ENCODE results near the gene PSMD3.
A peak's percentile ranks its signal among the peaks of the same experiment; 100 is the strongest.
"Not testable (repeated sequence)": the region's sequence is repeated elsewhere in the genome, so short reads cannot be mapped to it uniquely, and the experiment has no call there.

The PSMD3 gene

DNA sequence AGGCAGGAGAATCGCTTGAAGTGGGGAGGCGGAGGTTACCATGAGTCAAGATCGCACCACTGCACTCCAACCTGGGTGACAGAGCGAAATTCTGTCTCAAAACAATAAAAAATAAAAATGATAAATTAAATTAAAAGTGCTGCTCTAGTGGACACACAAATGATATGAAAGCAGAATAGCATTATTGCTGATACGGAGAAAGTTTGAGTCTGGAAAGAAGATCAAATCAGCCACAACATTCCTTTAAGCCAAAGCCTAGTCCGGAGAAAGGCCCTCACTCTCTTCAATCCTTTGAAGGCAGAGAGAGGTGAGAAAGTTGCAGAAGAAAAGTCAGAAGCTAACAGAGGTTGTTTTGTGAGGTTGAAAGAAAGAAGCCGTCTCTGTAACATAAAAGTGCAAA is 19.6 kb downstream of the PSMD3 start:
- no peak for DNase-seq

DNA sequence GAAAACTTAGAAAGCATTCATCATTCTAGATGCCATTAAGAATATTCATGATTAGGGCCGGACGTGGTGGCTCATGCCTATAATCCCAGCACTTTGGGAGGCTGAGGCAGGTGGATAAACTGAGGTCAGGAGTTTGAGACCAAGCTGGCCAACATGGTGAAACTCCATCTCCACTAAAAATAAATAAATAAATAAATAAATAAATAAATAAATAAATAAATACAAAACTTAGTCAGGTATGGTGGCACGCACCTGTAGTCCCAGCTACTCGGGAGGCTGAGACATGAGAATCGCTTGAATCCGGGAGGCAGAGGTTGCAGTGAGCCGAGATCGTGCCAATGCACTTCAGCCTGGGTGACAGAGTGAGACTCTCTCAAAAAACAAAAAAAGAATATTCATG is 20.7 kb downstream of the PSMD3 start:
- not testable (repeated sequence) for DNase-seq

DNA sequence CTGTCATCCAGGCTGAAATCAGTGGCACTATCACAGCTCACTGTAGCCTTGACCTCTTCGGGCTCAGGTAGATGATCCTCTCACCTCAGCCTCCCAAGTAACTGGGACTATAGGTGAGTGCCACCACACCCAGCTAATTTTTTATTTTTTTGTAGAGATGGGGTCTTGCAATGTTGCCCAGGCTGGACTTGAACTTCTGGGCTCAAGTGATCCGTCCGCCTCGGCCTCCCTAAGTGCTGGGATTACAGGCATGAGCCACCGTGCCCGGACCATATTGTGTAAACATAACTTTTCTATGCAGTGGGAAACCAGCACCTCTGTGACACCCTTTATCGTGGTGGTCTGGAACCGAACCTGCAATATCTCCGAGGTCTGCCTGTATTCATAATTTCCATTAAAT is 23.5 kb downstream of the PSMD3 start:
- no peak for DNase-seq

DNA sequence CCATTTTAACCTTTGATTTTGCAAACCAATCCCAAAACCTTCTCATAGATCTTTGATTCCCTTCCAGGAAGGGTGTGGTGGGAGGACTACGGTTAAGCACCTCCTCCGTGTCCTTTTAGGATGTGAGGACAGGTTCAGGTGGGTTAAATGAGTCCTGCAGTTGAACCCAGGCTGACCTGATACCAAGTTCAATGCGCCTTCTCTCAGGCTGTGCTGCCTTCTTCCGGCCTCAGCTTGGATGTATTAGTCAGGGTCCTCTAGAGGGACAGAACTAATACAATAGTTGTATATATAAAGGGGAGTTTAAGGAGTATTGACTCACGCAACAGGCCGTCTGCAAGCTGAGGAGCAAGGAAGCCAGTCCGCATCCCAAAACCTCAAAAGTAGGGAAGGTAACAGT is 24.1 kb downstream of the PSMD3 start:
- DNase-seq = no peak

DNA sequence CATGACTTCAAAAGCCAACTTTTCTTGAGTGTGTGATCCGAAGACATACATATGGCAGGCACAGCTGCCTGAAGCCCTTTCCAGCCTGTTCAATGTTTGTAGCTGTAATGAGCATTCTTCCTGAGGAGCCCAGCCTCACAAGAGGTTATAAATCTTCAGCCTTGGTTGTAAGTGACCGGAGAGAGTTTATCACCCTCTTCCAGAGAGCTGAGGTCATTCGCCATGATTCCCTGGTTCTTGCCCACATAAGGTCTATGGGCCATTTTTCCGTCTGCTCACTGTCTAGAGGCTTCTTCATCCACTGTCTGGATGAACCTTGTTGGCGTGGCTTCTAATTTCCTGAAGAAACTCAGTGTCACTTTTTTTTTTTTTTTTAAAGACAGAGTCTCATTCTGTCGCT is 24.9 kb downstream of the PSMD3 start:
- DNase-seq = no peak

DNA sequence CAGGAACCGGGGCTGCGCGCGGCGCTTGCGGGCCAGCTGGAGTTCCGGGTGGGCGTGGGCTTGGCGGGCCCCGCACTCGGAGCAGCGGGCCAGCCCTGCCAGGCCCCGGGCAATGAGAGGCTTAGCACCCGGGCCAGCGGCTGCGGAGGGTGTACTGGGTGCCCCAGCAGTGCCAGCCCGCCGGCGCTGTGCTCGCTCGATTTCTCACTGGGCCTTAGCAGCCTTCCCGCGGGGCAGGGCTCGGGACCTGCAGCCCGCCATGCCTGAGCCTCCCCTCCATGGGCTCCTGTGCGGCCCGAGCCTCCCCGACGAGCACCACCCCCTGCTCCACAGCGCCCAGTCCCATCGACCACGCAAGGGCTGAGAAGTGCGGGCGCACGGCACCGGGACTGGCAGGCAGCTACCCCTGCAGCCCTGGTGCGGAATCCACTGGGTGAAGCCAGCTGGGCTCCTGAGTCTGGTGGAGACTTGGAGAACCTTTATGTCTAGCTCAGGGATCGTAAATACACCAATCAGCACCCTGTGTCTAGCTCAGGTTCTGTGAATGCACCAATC is 30.4 kb downstream of the PSMD3 start:
- not testable (repeated sequence) for DNase-seq

DNA sequence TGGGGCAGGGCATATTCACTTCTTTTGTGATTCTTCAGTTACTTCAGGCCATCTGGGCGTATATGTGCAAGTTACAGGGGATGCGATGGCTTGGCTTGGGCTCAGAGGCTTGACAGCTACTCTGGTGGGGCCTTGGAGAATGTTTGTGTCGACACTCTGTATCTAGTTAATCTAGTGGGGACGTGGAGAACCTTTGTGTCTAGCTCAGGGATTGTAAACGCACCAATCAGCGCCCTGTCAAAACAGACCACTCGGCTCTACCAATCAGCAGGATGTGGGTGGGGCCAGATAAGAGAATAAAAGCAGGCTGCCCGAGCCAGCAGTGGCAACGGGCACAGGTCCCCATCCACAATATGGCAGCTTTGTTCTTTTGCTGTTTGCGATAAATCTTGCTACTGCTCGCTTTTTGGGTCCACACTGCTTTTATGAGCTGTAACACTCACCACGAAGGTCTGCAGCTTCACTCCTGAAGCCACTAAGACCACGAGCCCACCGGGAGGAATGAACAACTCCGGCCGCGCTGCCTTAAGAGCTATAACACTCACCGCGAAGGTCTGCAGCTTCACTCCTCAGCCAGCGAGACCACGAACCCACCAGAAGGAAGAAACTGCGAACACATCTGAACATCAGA is 31.5 kb downstream of the PSMD3 start:
- DNase-seq = not testable (repeated sequence)

DNA sequence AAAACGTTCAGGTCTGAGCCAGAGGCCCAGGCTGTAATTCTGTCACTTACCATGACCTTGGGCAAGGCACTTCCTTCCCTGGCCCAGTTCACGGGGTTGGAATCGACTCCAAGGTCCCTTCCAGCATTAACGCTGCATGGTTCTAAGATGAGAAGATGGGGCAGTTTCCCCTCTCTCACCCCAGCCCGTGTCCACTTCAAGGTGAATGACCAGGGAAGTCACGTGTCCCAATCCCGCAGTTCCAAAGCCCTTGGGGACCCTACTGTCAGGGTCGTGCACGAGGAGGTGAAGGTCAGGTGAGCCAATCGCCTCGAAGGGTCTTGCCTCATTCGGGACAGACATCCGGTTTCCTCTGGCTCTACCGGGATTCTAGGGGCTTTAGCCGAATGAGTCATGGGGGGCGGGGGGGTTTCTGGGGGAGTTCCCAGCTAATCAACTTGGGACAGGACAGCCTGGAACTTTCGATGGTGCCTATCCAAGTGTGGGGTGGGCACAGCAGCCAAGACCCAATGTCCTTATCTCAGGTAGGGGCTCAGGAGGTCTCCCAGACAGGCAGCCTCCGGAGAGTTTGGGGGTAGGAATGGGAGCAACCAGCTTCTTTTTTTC is 33.9 kb downstream of the PSMD3 start:
- DNase-seq = peak; percentile 45 to 69 (median 67)

DNA sequence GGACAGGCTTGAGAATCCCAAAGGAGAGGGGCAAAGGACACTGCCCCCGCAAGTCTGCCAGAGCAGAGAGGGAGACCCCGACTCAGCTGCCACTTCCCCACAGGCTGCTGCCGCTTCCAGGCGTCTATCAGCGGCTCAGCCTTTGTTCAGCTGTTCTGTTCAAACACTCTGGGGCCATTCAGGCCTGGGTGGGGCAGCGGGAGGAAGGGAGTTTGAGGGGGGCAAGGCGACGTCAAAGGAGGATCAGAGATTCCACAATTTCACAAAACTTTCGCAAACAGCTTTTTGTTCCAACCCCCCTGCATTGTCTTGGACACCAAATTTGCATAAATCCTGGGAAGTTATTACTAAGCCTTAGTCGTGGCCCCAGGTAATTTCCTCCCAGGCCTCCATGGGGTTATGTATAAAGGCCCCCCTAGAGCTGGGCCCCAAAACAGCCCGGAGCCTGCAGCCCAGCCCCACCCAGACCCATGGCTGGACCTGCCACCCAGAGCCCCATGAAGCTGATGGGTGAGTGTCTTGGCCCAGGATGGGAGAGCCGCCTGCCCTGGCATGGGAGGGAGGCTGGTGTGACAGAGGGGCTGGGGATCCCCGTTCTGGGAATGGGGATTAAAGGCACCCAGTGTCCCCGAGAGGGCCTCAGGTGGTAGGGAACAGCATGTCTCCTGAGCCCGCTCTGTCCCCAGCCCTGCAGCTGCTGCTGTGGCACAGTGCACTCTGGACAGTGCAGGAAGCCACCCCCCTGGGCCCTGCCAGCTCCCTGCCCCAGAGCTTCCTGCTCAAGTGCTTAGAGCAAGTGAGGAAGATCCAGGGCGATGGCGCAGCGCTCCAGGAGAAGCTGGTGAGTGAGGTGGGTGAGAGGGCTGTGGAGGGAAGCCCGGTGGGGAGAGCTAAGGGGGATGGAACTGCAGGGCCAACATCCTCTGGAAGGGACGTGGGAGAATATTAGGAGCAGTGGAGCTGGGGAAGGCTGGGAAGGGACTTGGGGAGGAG is 34.7 kb downstream of the PSMD3 start, which contains the start of gene CSF3:
Gene CSF3, plus strand, starts transcription at position 436 of the 993 bp plus-strand sequence. Its CDS starts 35 bp downstream, at position 471.
- DNase-seq = peak; percentile 68 to 89 (median 75)

DNA sequence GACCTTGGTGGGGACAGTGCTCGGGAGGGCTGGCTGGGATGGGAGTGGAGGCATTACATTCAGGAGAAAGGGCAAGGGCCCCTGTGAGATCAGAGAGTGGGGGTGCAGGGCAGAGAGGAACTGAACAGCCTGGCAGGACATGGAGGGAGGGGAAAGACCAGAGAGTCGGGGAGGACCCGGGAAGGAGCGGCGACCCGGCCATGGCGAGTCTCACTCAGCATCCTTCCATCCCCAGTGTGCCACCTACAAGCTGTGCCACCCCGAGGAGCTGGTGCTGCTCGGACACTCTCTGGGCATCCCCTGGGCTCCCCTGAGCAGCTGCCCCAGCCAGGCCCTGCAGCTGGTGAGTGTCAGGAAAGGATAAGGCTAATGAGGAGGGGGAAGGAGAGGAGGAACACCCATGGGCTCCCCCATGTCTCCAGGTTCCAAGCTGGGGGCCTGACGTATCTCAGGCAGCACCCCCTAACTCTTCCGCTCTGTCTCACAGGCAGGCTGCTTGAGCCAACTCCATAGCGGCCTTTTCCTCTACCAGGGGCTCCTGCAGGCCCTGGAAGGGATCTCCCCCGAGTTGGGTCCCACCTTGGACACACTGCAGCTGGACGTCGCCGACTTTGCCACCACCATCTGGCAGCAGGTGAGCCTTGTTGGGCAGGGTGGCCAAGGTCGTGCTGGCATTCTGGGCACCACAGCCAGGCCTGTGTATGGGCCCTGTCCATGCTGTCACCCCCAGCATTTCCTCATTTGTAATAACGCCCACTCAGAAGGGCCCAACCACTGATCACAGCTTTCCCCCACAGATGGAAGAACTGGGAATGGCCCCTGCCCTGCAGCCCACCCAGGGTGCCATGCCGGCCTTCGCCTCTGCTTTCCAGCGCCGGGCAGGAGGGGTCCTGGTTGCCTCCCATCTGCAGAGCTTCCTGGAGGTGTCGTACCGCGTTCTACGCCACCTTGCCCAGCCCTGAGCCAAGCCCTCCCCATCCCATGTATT is 35.7 kb downstream of the PSMD3 start:
- peak in 2 of 3 donors; percentile 35 to 55 for DNase-seq

DNA sequence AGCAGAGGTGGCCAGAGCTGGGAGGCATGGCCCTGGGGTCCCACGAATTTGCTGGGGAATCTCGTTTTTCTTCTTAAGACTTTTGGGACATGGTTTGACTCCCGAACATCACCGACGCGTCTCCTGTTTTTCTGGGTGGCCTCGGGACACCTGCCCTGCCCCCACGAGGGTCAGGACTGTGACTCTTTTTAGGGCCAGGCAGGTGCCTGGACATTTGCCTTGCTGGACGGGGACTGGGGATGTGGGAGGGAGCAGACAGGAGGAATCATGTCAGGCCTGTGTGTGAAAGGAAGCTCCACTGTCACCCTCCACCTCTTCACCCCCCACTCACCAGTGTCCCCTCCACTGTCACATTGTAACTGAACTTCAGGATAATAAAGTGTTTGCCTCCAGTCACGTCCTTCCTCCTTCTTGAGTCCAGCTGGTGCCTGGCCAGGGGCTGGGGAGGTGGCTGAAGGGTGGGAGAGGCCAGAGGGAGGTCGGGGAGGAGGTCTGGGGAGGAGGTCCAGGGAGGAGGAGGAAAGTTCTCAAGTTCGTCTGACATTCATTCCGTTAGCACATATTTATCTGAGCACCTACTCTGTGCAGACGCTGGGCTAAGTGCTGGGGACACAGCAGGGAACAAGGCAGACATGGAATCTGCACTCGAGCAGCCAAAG is 36.9 kb downstream of the PSMD3 start:
- DNase-seq = no peak

DNA sequence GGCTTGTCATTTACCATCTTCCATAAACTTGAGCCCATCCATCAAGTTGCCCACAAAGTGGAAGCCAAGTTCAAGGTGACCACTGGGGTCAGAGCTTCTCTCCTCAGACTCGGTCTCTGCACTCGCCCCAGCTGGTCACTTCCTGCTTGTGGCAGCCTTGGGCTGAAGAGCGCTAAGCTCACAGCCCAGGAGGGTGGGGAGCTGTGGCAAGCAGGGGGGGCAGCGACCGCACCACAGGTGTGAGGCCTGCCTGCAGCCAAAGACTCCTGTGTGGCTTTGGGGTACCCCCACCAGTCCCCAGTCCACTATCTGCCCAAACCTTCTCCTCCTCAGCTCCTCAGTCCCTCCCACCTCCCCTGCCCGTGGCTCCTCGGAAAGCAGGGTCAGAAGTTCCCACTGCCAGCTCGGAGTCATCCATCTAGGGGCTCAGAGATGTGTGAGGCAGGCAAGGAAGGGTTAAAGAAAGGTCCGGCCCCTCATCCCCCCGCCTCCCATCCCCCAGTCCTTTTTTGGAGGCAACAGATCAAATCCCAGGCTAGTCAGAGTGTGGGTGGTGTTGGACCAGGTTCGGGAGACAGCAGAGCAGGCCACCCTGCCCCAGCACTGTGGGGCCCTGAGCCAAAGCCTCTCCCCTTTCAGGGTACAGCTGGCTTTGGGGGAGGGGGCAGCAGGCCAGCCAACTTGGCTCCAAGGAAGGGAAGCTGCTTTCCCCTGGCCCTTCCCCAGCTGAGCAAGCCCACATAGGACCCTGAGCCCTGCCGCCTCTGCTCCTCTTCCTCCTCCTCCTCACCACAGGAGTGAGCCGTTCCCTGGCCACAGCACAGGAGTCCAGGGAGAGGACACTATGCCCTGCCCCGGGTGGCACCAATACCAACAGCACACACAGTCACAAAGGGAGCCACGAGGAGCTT is 37.9 kb downstream of the PSMD3 start:
- no peak for DNase-seq

DNA sequence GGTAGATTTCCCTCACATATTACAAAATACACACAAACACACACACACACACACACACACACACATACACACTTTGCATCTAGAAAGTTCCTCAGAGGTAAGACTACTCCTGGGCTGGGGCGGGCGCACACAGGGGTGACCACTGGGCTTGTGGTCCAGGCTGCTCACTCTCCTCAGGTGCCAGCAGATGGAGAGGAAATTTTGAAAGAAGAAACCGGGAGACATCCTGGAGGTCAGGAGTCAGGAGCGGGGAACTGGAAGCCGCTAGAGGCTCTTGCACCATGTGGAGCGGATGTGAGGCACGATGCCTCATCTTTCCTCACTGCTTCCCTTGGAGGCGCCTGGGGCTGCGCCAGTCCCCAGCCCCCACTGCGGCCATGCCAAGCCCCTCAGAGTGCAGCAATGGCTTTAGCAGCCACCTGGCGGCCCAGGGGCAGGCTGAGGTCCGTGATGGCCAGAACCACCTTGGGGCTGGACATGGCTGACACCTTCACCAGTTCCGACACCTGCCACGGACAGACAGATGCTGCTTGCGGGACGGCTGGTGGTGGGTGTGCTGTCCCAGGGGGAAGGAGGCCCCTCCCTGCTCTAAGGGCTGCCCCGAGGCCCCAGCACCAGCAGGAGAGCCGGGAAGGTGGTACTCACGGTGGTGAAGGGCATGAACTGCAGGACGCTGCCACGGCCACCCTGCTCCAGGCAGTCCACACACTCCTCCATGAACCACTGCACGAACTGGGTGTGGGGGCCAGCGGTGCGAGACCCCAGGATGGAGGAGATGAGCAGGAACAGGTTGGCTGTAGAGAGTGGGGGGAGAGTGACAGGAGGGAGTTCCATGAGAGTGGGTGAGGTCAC is 38.8 kb downstream of the PSMD3 start:
- no peak for DNase-seq

DNA sequence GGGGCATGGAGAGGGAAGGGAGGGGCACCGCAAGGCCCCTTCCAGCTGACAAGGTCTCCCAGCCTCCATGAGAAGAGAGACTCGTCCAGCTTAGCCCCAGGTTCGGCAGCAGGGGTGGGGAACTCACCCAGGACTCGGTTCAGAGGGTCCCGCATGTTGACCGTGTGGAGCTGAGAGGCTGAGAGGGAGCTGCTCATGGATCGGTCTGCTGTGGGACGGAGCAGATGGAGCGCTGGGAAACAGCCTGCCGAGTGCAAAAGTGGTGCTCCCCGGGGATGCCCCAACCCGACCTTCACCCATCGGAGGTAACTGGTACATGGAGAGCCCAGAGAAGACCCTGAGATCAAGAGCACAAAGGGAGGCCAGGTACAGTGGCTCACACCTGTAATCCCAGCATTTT is 39.5 kb downstream of the PSMD3 start:
- no peak for DNase-seq

DNA sequence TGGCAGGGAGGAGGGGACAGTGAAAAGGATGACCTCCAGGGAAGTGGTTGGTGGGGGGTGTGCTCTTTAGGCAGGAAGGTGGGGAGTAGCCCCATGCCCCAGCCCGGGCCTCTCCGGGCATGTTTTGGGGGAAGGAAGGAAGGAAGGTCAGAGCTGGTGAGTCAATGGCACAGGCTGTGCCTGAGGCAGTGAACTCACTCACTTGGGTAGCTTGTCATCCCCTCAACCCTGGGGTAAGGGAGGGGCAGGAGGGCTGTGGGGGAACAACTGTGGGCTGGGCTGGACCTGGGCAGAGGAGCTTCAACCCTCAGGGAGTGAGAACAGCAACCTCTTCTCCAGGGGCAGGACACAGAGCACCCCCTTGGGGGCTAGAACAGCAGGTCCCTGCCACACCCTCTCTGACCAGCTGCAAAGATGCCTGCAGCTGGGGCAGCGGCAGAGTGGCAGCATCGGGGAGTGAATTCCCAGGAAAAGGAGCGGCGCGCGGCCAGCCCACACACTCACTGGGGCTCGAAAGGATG is 40.9 kb downstream of the PSMD3 start:
- DNase-seq = peak in 2 of 3 donors; percentile 14 to 40

DNA sequence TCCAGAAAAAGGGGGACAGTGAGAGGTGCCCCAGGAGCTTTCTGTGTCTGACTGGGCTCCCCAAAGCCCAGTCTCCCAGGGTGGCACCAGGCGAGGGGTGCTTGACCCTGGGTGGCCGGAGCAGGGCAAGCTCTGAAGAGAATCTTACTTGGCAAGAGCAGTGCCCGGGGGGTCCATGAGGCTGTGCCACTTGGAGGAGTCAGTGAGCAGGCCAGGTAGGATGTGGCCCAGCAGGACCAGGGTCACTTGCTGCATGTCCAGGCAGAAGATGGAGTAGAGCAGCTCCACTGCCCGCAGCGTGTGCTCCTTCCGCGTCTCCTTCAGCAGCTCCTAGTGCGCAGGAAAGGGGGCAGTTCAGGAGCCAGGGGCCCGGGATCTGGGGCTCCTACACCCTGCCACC is 41.9 kb downstream of the PSMD3 start:
- no peak for DNase-seq

DNA sequence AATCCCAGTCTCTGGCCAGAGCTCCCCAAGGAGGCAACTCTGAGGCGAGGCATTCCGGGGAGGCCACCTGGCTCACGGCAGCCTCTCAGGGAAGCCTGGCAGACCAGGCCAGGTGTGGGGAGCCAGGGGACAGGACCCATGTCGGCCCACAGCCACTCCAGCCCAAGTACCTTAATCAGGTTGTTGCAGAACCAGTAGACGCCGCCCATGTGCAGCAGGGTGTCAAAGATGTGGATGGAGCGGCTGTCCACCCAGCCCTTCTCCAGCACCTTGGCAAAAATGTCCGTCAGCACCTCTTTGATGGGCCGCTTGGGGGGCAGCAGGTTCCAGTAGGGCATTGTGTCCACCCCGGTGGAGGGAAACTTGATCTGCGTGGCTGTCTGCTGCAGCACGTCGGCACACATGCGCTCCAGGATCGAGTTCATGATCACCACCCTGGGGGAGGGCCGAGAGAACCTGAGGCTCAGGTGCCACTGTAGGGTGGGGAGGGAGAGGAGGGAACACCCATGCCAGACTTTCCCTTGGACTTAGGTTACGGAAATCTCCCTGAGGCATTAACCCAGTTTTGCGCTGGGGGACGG is 42.4 kb downstream of the PSMD3 start:
- no peak for DNase-seq

DNA sequence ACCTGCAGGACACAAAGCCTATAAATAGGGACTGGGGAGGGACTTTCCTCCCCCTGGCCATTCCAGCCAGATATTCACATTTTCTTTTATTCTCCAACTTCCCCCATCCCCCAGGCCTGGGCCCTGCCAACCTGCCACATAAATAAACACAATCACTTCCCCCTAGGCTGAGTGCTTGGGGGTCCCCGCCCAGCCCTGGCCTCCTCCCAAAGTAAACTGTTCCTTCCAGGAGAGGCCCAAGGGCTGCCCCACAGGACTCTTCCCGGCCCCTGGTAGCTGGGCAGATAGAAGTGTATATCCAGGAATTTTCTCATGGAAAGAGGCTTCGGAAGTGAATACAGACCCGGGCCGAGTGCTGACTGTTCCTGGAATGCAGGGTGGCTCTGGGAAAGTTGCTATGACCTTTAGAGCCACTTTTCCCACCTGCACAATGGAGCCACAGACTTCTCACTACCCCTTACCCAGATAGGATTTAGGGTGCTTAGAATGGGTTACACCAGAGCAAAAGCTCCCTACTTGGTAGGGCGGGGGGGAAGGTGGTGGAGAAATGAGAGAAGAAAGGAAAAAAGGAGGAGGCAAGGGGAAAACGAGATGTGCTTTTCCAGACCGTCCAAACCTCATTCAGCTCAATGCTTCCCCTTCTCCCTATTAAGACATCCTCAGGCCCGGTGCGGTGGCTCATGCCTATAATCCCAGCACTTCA is 43.1 kb downstream of the PSMD3 start:
- DNase-seq = no peak

Data from suppressor macrophage treated with lipopolysaccharide for 1 hour (primary cell).